Measurements from ENCODE around the gene MEFV. TPM values are rescaled to one million over a fixed set of nuclear protein-coding genes. Genes with fewer than 3 reads are reported as not detected.
A peak's percentile ranks its signal among the peaks of the same experiment; 100 is the strongest.
"Not testable (repeated sequence)": the region's sequence is repeated elsewhere in the genome, so short reads cannot be mapped to it uniquely, and the experiment has no call there.

The MEFV gene
- total RNA-seq, 4 donors from 2014 or later, result 0.80 to 3.3 (median 1.8) TPM

GRCh38 chr16:3215601-3216262, 40.7 kb downstream of the MEFV start:
- 76 to 79% methylated on average over 11 of the region's 11 CpGs for WGBS, 2 donors
- TF ChIP-seq, protein P1, sequence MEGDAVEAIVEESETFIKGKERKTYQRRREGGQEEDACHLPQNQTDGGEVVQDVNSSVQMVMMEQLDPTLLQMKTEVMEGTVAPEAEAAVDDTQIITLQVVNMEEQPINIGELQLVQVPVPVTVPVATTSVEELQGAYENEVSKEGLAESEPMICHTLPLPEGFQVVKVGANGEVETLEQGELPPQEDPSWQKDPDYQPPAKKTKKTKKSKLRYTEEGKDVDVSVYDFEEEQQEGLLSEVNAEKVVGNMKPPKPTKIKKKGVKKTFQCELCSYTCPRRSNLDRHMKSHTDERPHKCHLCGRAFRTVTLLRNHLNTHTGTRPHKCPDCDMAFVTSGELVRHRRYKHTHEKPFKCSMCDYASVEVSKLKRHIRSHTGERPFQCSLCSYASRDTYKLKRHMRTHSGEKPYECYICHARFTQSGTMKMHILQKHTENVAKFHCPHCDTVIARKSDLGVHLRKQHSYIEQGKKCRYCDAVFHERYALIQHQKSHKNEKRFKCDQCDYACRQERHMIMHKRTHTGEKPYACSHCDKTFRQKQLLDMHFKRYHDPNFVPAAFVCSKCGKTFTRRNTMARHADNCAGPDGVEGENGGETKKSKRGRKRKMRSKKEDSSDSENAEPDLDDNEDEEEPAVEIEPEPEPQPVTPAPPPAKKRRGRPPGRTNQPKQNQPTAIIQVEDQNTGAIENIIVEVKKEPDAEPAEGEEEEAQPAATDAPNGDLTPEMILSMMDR (IDR thresholded peaks at IDR 0.05), result no peak
- no peak for TF ChIP-seq POLR2A (IDR thresholded peaks at IDR 0.05)
- intact Hi-C loops (cut with DNase I; ENCODE audit: low total_unique reads), result no loop called here
- DNase-seq (ENCODE audit: low spot score in 2 of 2), result peak in 1 of 2 donors; percentile 50
- no peak overlapping the region for H3K4me3 ChIP-seq (ENCODE audit: low read depth, poor library complexity, severe bottlenecking)

DNA sequence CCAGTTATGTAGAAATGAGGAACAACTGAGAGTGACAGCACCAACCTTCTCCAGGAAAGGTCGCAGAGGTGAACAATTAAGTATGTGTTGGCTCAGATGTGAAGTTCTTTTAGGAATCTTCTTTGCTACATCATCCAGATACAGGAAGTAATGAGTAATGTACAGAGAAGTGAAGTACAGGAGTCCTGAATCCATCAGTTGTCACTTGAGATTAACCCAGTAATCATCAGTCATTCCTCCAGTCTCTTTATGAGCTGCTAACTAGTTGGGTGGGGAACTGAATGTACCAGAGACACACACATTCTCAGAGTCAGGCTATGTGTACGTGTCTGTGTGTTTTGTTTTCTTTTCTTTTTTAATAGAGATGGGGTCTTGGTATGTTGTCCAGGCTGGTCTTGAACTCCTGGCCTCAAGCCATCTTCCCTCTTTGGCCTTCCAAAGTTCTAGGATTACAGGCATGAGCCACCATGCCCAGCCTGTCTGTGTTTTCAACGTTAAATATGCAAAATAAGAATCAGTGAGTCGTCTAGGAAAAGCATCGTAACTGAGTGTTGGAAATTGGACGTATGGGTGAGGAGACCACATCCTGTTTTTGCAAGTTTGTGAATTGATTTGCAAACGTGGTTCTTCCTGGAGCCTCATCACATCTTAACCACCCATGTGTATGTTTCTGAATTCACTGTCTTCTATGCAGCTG, 41.4 kb downstream of the MEFV start:
- no peak overlapping the region for H3K4me3 ChIP-seq (ENCODE audit: low read depth, poor library complexity, severe bottlenecking)
- TF ChIP-seq, protein P1 (IDR thresholded peaks at IDR 0.05), result no peak
- no peak for TF ChIP-seq POLR2A (IDR thresholded peaks at IDR 0.05)
- WGBS, 2 donors, result 45 to 46% methylated on average over 7 of the region's 7 CpGs
- intact Hi-C loops (cut with DNase I; ENCODE audit: low total_unique reads), result no loop called here
- DNase-seq (ENCODE audit: low spot score in 2 of 2), result peak in 1 of 2 donors; percentile 20

DNA sequence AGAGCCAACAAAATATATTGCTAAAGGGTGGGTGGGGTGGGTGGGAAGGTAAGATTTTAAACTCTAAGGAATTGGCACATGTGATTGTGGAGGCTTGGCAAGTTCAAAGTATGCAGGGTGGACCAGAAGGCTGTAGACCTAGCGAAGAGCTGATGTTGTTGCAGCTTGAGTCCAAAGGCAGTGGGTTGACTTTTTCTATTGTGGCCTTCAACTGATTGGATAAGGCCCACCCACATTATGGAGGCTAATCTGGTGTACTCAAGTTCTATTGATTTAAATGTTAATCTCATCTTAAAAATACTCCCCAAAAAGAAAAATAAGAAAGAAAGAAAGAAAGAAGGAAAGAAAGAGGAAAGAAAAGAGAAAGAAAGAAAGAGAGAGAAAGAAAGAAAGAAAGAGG, 43.9 kb downstream of the MEFV start:
- intact Hi-C loops (cut with DNase I; ENCODE audit: low total_unique reads), result no loop called here
- DNase-seq (ENCODE audit: low spot score in 2 of 2), result no peak
- H3K4me3 ChIP-seq (ENCODE audit: low read depth, poor library complexity, severe bottlenecking), result no peak overlapping the region
- no peak for TF ChIP-seq POLR2A (IDR thresholded peaks at IDR 0.05)
- TF ChIP-seq, protein P1 (IDR thresholded peaks at IDR 0.05), result no peak
- 74 to 79% methylated on average over 1 of the region's 1 CpG for WGBS, 2 donors

DNA sequence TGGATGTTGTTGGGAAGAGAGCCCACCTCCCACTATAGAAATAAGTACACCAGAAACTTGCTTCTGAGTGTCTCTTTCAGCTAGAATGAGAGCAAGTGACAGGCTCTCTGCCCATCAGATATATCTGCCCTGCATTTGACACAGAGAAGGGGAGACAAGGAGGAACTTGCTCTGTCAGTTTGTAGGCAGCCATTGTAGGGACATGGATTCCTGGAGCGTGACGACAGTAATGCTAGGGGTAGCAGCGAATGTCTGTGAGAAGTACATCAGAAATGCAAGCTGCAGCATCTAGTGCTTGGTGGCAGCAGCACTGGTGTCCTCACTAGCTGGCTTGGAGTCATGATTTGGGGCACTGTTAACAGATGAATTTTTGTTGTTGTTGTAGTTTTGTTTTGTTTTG, 44.4 kb downstream of the MEFV start:
- TF ChIP-seq, protein P1 (IDR thresholded peaks at IDR 0.05), result no peak
- no peak for TF ChIP-seq POLR2A (IDR thresholded peaks at IDR 0.05)
- intact Hi-C loops (cut with DNase I; ENCODE audit: low total_unique reads), result no loop called here

DNA sequence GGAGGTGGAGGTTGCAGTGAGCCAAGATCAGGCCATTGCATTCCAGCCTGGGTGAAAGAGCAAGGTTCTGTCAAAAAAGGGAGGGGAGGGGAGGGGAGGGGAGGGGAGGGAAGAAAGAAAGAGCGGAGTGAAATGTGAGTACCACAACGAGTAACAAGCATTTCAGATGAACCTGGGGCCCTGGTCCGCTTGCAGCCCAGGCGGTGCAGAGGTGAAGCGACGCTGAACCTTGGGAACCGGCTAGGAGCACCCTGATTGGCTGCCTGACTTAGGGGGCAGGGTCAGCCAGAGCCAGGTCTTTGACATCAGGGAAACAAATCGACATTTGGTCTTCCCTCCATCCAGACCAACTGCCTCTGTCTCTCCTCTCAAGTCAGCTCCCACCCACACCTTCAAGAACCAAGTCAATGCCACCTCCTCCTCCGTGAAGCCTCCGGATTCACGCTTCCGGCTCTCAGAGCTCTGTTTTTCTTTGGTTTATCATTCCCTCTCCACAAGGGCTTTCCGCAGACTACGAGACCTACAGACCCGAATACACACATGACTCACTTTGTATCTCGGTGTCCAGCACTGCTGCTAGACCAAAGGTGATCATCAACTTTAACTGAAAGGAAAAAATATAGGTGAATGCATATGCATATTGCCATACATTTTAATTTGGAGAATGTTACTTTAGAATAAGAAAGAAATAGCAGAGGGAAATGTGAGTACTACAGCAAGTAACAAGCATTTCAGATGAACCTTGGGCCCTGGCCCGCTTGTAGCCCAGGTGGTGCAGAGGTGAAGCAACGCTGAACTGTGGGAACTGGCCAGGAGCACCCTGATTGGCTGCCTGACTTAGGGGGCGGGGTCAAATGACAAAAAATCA, 49.1 kb downstream of the MEFV start:
- no peak for DNase-seq (ENCODE audit: low spot score in 2 of 2)
- TF ChIP-seq, protein P1 (IDR thresholded peaks at IDR 0.05), result no peak
- TF ChIP-seq POLR2A (IDR thresholded peaks at IDR 0.05), result no peak
- intact Hi-C loops (cut with DNase I; ENCODE audit: low total_unique reads), result no loop called here
- 65 to 67% methylated on average over 17 to 19 of the region's 19 CpGs for WGBS, 2 donors
- no peak overlapping the region for H3K4me3 ChIP-seq (ENCODE audit: low read depth, poor library complexity, severe bottlenecking)

More for the DNA sequence above, 44.4 kb downstream of the MEFV start:
- H3K4me3 ChIP-seq (ENCODE audit: low read depth, poor library complexity, severe bottlenecking), result no peak overlapping the region
- WGBS, 2 donors, result 77 to 88% methylated on average over 3 of the region's 3 CpGs
- peak in 1 of 2 donors; percentile 23 for DNase-seq (ENCODE audit: low spot score in 2 of 2)

DNA sequence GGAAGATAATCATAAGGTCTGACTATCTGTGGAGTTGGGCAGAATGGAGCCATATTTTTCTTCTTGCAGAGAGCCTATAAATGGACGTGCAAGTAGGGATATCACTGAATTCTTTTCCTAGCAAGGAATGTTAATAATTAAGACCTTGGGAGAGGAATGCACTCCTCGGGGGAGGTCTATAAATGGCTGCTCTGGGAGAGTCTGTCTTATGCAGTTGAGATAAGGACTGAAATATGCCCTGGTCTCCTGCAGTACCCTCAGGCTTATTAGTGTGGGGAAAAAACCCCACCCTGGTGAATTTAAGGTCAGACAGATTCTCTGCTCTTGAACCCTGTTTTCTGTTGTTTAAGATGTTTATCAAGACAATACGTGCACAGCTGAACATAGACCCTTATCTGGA, 50.5 kb downstream of the MEFV start:
- 55 to 66% methylated on average over 3 of the region's 3 CpGs for WGBS, 2 donors
- H3K4me3 ChIP-seq (ENCODE audit: low read depth, poor library complexity, severe bottlenecking); DNase-seq (ENCODE audit: low spot score in 2 of 2); intact Hi-C loops (cut with DNase I; ENCODE audit: low total_unique reads): not testable (repeated sequence)

Measured in lower leg skin (tissue), 4 donors.